Omental fat pad (tissue), 4 donors: ENCODE results near the gene EPN3. TPM values are rescaled to one million over a fixed set of nuclear protein-coding genes. Genes with fewer than 3 reads are reported as not detected.

Source experiments
- ATAC-seq: fragments of 150-250 bp; one replicate; pipeline ENCODE4 v1.9.1; 2016; ENCODE audit warnings: mild to moderate bottlenecking, moderate library complexity; ENCODE audit not compliant: low FRiP score
- DNase-seq: peaks from one replicate; pipeline ENCODE4 v3.0.0-alpha.2; 2019; ENCODE audit warnings: low spot score
- total RNA-seq, 4 donors: library from RNA; depleted of rRNA; stranded (reverse); fragments of >200 nt; gene quantifications; one replicate each; pipeline ENCODE4 v1.1.0, GENCODE V29; 2016
- TF ChIP-seq, protein P1 (sequence below), 3 donors: fragments of 450-650 bp; IDR thresholded peaks; one replicate each; pipeline ENCODE4 v1.5.1; 2016 to 2017; ENCODE audit warnings: antibody characterized with exemption in 3 of 3, mild to moderate bottlenecking in 3 of 3, moderate library complexity in 2 of 3

EPN3 gene
- total RNA-seq, 4 donors from 2014 or later, result not detected

GRCh38 chr17:50492214-50492613 is 40.3 kb upstream of the EPN3 start:
- DNase-seq (no peak), ATAC-seq (no peak)
- TF ChIP-seq, protein P1, sequence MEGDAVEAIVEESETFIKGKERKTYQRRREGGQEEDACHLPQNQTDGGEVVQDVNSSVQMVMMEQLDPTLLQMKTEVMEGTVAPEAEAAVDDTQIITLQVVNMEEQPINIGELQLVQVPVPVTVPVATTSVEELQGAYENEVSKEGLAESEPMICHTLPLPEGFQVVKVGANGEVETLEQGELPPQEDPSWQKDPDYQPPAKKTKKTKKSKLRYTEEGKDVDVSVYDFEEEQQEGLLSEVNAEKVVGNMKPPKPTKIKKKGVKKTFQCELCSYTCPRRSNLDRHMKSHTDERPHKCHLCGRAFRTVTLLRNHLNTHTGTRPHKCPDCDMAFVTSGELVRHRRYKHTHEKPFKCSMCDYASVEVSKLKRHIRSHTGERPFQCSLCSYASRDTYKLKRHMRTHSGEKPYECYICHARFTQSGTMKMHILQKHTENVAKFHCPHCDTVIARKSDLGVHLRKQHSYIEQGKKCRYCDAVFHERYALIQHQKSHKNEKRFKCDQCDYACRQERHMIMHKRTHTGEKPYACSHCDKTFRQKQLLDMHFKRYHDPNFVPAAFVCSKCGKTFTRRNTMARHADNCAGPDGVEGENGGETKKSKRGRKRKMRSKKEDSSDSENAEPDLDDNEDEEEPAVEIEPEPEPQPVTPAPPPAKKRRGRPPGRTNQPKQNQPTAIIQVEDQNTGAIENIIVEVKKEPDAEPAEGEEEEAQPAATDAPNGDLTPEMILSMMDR (IDR thresholded peaks at IDR 0.05), result no peak

GRCh38 chr17:50493744-50494143 is 38.8 kb upstream of the EPN3 start:
- TF ChIP-seq, protein P1 (IDR thresholded peaks at IDR 0.05), result no peak
- DNase-seq (no peak), ATAC-seq (no peak)

DNA sequence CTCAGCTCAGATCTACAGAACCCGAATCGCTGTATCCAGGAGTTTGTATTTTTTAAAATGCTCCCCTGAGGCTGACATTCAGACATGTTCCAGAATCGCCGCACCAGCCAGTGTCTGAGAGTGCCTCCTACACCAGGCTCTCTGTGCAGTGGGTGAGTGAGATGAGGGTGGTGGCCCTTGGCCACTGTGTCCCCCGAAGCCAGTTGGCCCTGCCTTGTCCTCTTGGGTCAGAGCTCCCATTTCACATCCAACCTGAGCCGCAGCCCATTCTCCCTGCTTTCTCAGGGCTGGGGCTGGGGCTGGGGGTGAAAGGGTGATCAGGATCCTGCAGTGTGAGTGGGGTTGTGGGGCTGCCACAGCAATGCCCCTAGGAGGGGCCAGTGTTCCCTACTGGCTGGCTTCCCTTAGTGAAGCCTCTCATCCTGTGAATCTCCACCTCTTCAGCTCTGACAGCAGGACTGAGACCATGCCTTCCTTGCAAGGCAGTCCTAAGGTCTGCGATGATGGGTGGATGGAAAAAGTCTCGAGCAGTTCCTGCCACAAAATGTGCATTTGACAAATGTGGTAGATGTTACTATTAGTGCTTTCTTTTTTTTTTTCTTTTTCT is 37.2 kb upstream of the EPN3 start:
- TF ChIP-seq, protein P1 (IDR thresholded peaks at IDR 0.05), result no peak
- no peak for DNase-seq
- no peak for ATAC-seq

- TF ChIP-seq, protein P1 (IDR thresholded peaks at IDR 0.05), result no peak
- ATAC-seq (no peak), DNase-seq (no peak)
These were observed 36.6 kb upstream of the EPN3 start for GRCh38 chr17:50495918-50496317.

GRCh38 chr17:50498021-50498874 is 34.3 kb upstream of the EPN3 start:
- DNase-seq, result no peak
- ATAC-seq, result no peak
- TF ChIP-seq, protein P1 (IDR thresholded peaks at IDR 0.05), result no peak

DNA sequence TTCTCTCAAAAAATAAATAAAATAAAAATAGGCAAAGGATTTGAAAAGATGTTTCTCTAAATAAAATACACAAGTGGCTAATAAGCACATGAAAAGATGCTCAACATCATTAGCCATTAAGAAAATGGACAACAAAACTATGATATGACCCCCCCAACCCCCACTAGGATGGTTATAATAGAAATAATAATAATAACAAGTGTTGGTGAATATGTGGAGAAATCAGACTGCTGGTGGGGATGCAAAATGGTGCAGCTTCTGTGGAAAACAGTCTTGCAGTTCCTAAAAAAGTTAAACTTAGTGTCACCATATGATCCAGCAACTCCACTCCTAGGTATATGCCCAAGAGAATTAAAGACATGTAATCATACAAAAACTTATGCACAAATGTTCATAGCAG is 33.3 kb upstream of the EPN3 start:
- ATAC-seq, result no peak
- TF ChIP-seq, protein P1 (IDR thresholded peaks at IDR 0.05), result no peak
- no peak for DNase-seq

DNA sequence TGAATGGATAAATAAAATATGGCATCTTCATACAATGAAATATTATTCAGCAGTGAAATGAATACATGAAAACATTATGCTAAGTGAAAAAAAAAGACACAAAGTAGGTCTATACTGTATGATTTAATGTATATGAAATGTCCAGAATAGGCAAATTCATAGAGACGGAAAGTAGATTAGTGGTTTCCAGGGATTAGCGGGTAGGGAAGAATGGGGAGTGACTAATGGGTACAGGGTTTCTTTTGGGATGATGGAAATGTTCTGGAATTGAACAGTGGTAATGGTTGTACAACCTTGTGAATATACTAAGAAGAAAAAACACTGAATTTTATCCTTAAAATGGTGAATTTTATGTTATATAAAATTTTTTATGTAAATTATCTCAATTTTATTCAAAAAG is 32.8 kb upstream of the EPN3 start:
- ATAC-seq, result no peak
- TF ChIP-seq, protein P1 (IDR thresholded peaks at IDR 0.05), result no peak

More for the DNA sequence above, 32.8 kb upstream of the EPN3 start:
- no peak for DNase-seq
